MCF 10A (cell line): ENCODE measurements around the gene PALD1. TPM values are rescaled to one million over a fixed set of nuclear protein-coding genes. Genes with fewer than 3 reads are reported as not detected.

Source experiments
- BruUV-seq: library from RNA; stranded (reverse); fragments of 400-500 nt; replicated peaks from 2 replicates; lab custom pipeline; 2021; lab: Mats Ljungman, UMichigan
- CTCF ChIA-PET: fragments of 300-600 bp; sonication (Branson Sonifier 250); formaldehyde crosslinking; extraction: SDS; loops from one replicate; lab custom pipeline; 2021; ENCODE audit warnings: antibody characterized with exemption, inconsistent platforms; lab: Yijun Ruan, JAX
- POLR2A ChIA-PET: fragments of 300-600, 350-650 bp; sonication (Branson Sonifier 250); formaldehyde crosslinking; extraction: SDS; loops from one replicate; lab custom pipeline; 2020; ENCODE audit warnings: antibody characterized with exemption, inconsistent platforms; lab: Yijun Ruan, JAX
- DNase-seq: peaks from one replicate; pipeline ENCODE4 v3.0.0-alpha.2; 2018; ENCODE audit not compliant: unreplicated experiment
- H3K27ac Mint-ChIP-seq: one replicate; pipeline ENCODE4 v1.8.0; 2022; ENCODE audit warnings: mild to moderate bottlenecking, low read depth, mixed read lengths; ENCODE audit not compliant: unreplicated experiment
- H3K27me3 Mint-ChIP-seq: one replicate; pipeline ENCODE4 v1.8.0; 2022; ENCODE audit warnings: mixed read lengths; ENCODE audit not compliant: insufficient read depth, unreplicated experiment
- H3K36me3 Mint-ChIP-seq: one replicate; pipeline ENCODE4 v1.8.0; 2022; ENCODE audit warnings: mild to moderate bottlenecking, moderate library complexity, mixed read lengths; ENCODE audit not compliant: insufficient read depth, unreplicated experiment
- H3K4me1 Mint-ChIP-seq: one replicate; pipeline ENCODE4 v1.8.0; 2022; ENCODE audit warnings: mixed read lengths; ENCODE audit not compliant: insufficient read depth, unreplicated experiment
- H3K4me3 Mint-ChIP-seq: one replicate; pipeline ENCODE4 v1.8.0; 2022; ENCODE audit warnings: mild to moderate bottlenecking, moderate library complexity, mixed read lengths; ENCODE audit not compliant: unreplicated experiment
- H3K9me3 Mint-ChIP-seq: one replicate; pipeline ENCODE4 v1.8.0; 2022; ENCODE audit warnings: mixed read lengths; ENCODE audit not compliant: unreplicated experiment
- intact Hi-C: fragments of 100-400 bp; cut with micrococcal nuclease; formaldehyde crosslinking; loops from 2 replicates; pipeline ENCODE4 v1.14.1; 2022
- total RNA-seq: library from RNA; stranded (reverse); gene quantifications from 2 replicates; pipeline ENCODE4 v1.2.3, GENCODE V29; 2022
- TF ChIP-seq, protein P1 (sequence below): fragments of 200-600 bp; IDR thresholded peaks from one replicate; pipeline ENCODE4 v1.8.0; 2022; ENCODE audit warnings: antibody characterized with exemption, mild to moderate bottlenecking; ENCODE audit not compliant: unreplicated experiment

PALD1 gene
- total RNA-seq, 1 experiment from 2014 or later: 0.12 TPM

DNA sequence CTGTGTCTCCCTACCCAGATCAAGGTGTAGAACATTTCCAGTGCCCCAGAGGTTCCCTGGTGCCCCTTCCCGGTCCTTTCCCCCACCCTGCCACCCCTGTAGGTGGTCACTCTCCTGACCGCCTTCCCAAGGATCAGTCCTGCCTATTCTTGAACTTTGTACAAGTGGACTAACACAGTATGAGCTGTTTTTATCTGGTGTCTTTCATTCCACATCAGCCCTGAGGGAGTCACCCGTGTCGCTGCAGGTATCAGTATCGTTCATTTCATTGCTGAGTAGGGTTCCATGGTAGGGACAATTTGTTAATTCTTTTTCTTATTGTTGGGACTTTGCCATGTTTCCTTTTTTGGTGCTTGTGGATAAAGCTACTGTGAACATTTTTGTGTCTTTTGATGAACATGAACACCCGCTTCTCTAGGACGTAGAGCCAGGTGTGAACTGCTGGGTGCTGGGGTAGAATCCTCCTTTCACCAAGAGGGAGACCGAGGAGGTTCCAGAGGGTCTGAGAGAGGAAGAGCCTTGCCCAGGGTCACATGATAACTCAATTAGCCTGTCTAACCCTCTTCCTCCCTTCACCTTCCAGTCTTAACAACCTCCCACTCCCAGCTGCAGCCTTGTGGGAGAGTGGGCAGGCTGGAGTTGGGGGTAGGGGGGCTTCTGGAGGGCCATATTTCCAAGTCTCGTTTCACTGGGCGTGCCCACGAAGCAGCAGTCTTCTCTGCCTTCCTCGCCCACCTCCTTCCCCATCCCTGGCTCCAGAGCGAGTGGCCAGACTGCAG lies 18.0 kb downstream of the PALD1 start:
- TF ChIP-seq, protein P1, sequence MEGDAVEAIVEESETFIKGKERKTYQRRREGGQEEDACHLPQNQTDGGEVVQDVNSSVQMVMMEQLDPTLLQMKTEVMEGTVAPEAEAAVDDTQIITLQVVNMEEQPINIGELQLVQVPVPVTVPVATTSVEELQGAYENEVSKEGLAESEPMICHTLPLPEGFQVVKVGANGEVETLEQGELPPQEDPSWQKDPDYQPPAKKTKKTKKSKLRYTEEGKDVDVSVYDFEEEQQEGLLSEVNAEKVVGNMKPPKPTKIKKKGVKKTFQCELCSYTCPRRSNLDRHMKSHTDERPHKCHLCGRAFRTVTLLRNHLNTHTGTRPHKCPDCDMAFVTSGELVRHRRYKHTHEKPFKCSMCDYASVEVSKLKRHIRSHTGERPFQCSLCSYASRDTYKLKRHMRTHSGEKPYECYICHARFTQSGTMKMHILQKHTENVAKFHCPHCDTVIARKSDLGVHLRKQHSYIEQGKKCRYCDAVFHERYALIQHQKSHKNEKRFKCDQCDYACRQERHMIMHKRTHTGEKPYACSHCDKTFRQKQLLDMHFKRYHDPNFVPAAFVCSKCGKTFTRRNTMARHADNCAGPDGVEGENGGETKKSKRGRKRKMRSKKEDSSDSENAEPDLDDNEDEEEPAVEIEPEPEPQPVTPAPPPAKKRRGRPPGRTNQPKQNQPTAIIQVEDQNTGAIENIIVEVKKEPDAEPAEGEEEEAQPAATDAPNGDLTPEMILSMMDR: no peak
- no peak overlapping the region for H3K4me3 Mint-ChIP-seq
- no TSS peak for BruUV-seq
- no peak for DNase-seq
- no peaks in the 10 kb centered on the region for H3K9me3 Mint-ChIP-seq
- H3K36me3 Mint-ChIP-seq: no peaks in the 10 kb centered on the region
- CTCF ChIA-PET: interaction anchor here (0.7 kb wide), 2 partner anchors 44 to 381 kb away, joined by 5 to 6 read pairs; no protein-coding TSS in a partner anchor
- intact Hi-C loops: no loop called here
- no peak overlapping the region for H3K27ac Mint-ChIP-seq
- no peaks in the 10 kb centered on the region for H3K4me1 Mint-ChIP-seq
- H3K27me3 Mint-ChIP-seq: peaks cover 30% of the 10 kb centered on the region
- POLR2A ChIA-PET: interaction anchor here (0.6 kb wide), 1 partner anchor 780 kb away, joined by 3 read pairs; no protein-coding TSS in a partner anchor

DNA sequence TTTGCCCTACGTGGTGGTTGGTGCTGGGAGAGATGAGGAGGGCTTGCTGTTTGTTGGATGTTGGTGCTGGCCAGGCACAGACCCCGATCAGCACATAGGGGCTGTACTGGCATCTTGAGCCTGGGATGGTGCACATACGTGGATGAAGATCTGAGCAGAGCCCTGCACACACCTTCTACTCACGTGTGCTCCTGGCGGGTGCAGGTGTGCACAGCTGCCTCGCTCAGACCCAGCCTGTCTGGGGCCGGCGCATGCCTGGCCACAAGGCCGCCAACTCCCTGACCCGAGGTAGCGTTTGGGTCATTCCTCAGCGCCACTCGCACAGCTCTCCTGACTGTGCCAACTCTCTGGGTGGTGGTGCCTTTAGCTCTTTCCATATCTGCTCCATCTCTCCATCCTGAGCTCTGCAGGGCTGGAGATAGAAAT lies 18.6 kb downstream of the PALD1 start:
- TF ChIP-seq, protein P1: no peak
- H3K36me3 Mint-ChIP-seq: no peaks in the 10 kb centered on the region
- POLR2A ChIA-PET: no interaction called here
- H3K27ac Mint-ChIP-seq: no peak overlapping the region
- no peak overlapping the region for H3K4me3 Mint-ChIP-seq
- CTCF ChIA-PET: interaction anchor here (0.7 kb wide), 1 partner anchor 381 kb away, joined by 5 read pairs; no protein-coding TSS in a partner anchor
- intact Hi-C loops: no loop called here
- H3K9me3 Mint-ChIP-seq: no peaks in the 10 kb centered on the region
- no peaks in the 10 kb centered on the region for H3K4me1 Mint-ChIP-seq
- BruUV-seq: no TSS peak
- H3K27me3 Mint-ChIP-seq: peaks cover 30% of the 10 kb centered on the region
- no peak for DNase-seq

DNA sequence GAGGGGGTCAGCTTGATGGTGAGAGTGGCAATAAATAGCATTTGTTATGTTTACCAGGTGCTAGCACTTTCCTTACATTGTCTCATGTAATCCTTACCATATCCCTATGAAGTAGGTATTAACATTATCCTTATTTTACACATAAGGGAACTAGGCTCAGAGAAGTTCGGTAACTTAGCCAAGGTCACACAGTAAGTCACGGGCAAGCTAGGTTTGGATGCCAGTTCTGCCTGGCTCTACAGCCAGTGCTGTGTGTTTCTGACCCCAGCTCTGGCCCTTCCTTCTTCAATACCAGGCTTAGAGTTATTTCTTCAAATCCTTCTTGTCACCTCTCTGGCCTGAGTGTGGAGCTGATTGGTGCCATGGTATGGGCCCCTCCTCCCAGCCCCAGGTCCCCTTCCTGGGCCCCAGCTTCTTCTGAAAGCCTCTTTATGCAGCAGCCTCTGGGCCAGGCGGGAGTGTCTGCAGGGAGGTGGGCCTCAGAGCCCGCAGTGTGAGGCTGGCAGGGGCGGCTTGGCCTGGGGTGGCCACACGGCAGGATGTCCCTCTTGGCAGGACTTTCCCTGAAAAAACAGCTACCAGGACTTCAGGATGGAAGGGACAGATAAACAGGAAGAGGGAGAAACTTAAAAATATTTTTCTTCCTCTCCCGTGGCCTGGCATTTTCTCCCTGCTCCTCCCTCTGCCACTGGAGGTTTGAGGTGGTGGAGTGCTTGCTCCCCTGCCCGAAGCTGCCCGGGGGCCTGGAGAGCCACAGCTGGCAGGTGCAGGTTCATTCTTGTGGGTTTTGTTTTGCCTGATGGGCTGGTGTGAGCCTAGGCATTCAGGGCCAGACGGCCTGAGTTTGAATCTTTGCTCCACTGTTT lies 20.6 kb downstream of the PALD1 start:
- peaks cover 7% of the 10 kb centered on the region for H3K36me3 Mint-ChIP-seq
- intact Hi-C loops: no loop called here
- peaks cover 16% of the 10 kb centered on the region for H3K27me3 Mint-ChIP-seq
- BruUV-seq: no TSS peak
- H3K4me1 Mint-ChIP-seq: no peaks in the 10 kb centered on the region
- ChIA-PET CTCF (interaction anchor here (0.6 kb wide), 2 partner anchors 14 to 541 kb away, joined by 3 to 4 read pairs; no protein-coding TSS in a partner anchor), POLR2A (no interaction called here)
- H3K27ac Mint-ChIP-seq: no peak overlapping the region
- H3K4me3 Mint-ChIP-seq: no peak overlapping the region
- H3K9me3 Mint-ChIP-seq: no peaks in the 10 kb centered on the region
- TF ChIP-seq, protein P1: no peak
- DNase-seq: no peak

DNA sequence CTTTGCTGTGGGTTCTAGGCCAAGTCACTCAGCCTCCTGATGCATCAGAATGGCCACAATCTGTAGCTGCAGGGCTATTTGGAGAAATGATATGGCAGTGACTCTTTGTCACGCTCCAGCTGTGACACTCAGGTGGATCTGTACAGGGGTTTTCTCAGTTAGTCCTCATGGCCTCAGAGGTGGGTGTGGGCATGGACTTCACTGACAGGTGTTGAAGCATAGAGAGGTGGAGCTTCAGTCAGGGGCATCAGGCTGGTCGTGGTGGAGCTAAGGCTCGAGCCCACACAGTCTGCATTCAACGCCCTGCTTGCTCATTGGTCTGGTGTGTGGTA lies 21.2 kb downstream of the PALD1 start:
- Mint-ChIP-seq H3K4me3 (no peak overlapping the region), H3K4me1 (no peaks in the 10 kb centered on the region), H3K9me3 (no peaks in the 10 kb centered on the region), H3K27ac (no peak overlapping the region), H3K27me3 (peaks cover 10% of the 10 kb centered on the region), H3K36me3 (peaks cover 7% of the 10 kb centered on the region)
- ChIA-PET CTCF (interaction anchor here (0.6 kb wide), 1 partner anchor 542 kb away, joined by 4 read pairs; no protein-coding TSS in a partner anchor), POLR2A (no interaction called here)
- intact Hi-C loops: no loop called here
- DNase-seq: no peak
- TF ChIP-seq, protein P1: no peak
- BruUV-seq: no TSS peak
